HG03159 (cell line): ENCODE results near the gene GOLGA6C.
"Not testable (repeated sequence)": the region's sequence is repeated elsewhere in the genome, so short reads cannot be mapped to it uniquely, and the experiment has no call there.

Experiments
- ATAC-seq: cut with Tn5 transposase; IDR thresholded peaks from one replicate; pipeline ENCODE4 v1.9.1; 2021; ENCODE audit warnings: mild to moderate bottlenecking, moderate library complexity; ENCODE audit not compliant: unreplicated experiment

The GOLGA6C gene

GRCh38 chr15:75258034-75258433, at the start of gene GOLGA6C:
Gene GOLGA6C (plus strand): TSS chr15:75258334. CDS start chr15:75258599, 265 bp downstream.
- ATAC-seq, result not testable (repeated sequence)

- ATAC-seq, result no peak
These were observed 49.4 kb upstream of the GOLGA6C start for GRCh38 chr15:75208501-75209288.

GRCh38 chr15:75209289-75209676, 48.9 kb upstream of the GOLGA6C start:
- ATAC-seq, result no peak

- no peak for ATAC-seq
These were observed 47.3 kb upstream of the GOLGA6C start for GRCh38 chr15:75210811-75211230.

- no peak for ATAC-seq
These were observed 46.5 kb upstream of the GOLGA6C start for GRCh38 chr15:75211436-75212199.

GRCh38 chr15:75212200-75212858, 45.8 kb upstream of the GOLGA6C start:
- ATAC-seq, result no peak

- ATAC-seq, result no peak
These were observed 44.8 kb upstream of the GOLGA6C start for GRCh38 chr15:75213212-75213767.

- ATAC-seq, result no peak
These were observed 44.3 kb upstream of the GOLGA6C start for GRCh38 chr15:75213768-75214221.

- ATAC-seq, result no peak
These were observed 43.6 kb upstream of the GOLGA6C start for GRCh38 chr15:75214293-75215096.

GRCh38 chr15:75215107-75216004, 42.8 kb upstream of the GOLGA6C start:
- no peak for ATAC-seq

- no peak for ATAC-seq
These were observed 41.1 kb upstream of the GOLGA6C start for GRCh38 chr15:75217012-75217411.

GRCh38 chr15:75217574-75217973, 40.6 kb upstream of the GOLGA6C start:
- not testable (repeated sequence) for ATAC-seq

GRCh38 chr15:75219507-75219929, 38.6 kb upstream of the GOLGA6C start:
- ATAC-seq, result not testable (repeated sequence)

GRCh38 chr15:75223688-75224087, 34.4 kb upstream of the GOLGA6C start:
- ATAC-seq, result no peak

GRCh38 chr15:75224281-75224680, 33.9 kb upstream of the GOLGA6C start:
- ATAC-seq, result no peak

GRCh38 chr15:75225102-75225836, 32.9 kb upstream of the GOLGA6C start:
- not testable (repeated sequence) for ATAC-seq

GRCh38 chr15:75225951-75226732, 32.0 kb upstream of the GOLGA6C start:
- no peak for ATAC-seq

- ATAC-seq, result not testable (repeated sequence)
These were observed 31.0 kb upstream of the GOLGA6C start for GRCh38 chr15:75227112-75227511.
